Islet precursor cell (in vitro differentiated cells): ENCODE results near the gene CDC42EP1.
"Not testable (repeated sequence)": the region's sequence is repeated elsewhere in the genome, so short reads cannot be mapped to it uniquely, and the experiment has no call there.

Experiments
- DNase-seq: peaks from one replicate; pipeline ENCODE4 v3.0.0-alpha.2; 2018

Gene CDC42EP1

DNA sequence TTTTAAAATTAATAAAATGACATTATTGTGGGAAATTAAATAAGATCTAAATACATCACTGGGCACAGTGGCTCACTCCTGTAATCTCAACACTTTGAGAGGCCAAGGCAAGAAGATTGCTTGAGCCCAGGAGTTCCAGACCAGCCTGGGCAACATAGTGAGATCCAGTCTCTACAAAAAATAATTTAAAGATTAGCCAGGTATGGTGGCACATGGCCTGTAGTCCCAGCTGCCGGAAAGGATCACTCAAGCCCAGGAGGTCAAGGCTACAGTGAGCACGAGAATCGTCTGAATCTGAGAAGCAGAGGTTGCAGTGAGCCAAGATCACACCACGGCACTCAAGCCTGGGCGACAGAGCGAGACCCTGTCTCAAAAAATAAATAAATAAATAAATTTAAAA lies 25.1 kb upstream of the CDC42EP1 start:
- no peak for DNase-seq

DNA sequence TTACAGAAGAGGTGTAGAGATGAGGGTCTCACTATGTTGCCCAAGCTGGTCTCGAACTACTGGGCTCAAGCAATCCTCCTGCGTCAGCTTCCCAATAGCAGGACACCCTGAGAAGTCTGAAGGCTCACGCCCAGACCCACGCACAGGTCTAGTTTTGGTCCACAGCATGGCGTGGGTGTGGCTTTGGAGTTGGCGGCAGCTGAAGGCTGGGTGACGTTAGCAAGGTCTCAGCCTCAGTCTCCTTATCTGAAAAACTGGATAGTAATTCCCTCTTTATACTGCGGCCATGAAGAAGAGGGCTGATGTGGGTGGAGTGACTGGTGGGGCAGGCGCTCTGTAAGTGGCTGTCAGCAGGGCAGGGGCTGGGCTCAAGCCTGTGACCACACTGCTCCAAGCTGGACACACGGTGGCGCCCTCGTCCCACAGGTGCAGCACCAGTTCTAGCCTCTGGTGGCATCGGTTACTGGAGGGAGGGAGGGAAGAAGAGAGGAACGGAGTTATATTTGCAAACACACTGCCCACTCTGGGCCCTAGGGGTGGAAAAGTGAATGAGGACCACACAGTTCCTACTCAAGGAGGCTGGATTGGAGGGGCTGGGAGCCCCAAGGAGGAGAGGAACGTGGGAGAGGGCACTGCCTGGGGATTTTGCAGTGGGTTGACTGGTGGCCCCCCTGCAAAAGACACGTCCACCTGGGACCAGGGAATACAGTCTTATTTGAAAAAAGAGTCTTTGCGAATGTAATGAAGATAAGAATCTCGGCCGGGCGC lies 21.5 kb upstream of the CDC42EP1 start:
- DNase-seq, result peak; percentile 98

DNA sequence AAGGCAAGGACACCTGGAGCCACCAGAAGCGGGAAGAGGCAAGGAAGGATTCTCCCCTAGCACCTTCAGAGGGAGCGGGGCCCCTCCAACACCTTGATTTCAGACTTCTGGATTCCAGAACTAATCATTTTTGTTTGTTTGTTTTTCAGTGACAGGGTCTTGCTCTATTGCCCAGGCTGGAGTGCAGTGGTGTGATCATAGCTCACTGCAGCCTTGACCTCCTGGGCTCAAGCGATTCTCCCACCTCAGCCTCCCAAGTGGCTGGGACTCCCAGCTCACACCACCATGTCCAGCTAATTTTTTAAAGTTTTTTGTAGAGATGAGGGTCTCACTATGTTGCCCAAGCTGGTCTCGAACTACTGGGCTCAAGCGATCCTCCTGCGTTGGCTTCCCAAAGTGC lies 20.5 kb upstream of the CDC42EP1 start:
- DNase-seq, result not testable (repeated sequence)

DNA sequence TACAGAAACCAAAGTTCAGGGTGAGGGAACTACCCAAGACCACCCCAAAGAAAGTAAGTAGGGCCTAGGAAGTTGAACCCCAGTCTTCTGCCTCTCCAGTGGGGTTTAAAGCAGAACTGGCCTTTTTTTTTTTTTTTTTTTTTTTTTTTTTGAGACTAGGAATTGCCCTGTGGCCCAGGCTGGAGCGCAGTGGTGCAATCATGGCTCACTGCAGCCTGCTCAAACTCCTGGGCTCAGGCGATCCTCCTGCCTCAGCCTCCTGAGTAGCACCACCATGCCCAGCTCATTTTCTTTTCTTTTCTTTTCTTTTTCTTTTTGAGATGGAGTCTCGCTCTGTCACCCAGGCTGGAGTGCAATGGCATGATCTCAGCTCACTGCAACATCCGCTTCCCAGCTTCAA lies 17.9 kb upstream of the CDC42EP1 start:
- peak; percentile 33 for DNase-seq

DNA sequence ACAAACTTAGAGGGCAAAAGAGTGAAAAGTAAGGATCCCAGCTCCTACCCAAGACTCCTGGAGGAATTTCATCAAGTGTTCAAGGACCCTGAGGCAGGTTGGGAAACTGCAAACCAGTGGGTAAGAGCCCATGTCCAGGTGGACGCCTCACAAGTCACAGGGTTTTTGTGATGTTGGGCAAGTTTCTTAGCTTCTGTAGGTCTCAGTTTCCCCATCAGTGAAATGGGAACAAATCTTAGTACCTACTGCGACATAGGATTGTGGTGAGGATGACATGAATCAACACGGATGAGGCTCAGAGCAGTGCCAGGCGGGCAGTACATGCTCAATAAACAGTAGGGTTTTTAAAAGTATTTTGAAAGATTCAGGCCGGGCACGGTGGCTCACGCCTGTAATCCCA lies 17.3 kb upstream of the CDC42EP1 start:
- no peak for DNase-seq

DNA sequence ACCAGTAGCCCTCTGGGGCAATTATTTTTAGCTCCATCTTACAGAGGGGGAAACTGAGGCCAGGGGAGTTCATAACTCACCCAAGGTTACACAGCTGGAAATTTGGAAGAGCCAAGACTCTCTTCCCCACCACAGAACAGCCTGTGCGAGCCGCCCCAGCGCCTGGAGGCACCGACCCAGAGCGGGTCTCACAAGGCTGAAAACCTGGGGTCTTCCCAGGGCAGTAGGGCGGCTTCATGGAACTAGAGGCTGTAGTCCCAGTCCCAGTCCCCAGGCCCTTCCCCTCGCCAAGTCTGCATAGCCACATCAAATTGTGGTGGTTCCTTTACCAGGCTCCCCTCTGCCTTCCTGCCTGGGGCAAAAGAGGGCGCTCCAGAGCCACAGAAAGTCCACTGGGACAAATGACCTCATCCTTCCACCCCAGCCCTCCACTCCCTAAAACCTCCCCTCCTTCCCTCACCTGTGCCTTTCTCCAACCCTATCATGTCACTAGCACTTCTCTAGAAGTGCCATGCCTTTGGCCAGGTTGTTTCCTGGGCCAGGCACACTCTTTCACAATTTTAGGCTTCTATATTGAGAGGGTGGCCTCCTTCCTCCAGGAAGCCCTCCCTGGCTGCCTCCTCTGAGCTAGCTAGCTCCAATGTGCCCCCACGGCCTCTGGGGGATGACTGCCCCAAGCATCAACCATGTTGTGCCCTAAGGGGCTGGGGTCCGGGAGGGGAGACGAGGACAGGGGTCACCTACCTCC lies 15.2 kb upstream of the CDC42EP1 start:
- DNase-seq, result peak; percentile 94

DNA sequence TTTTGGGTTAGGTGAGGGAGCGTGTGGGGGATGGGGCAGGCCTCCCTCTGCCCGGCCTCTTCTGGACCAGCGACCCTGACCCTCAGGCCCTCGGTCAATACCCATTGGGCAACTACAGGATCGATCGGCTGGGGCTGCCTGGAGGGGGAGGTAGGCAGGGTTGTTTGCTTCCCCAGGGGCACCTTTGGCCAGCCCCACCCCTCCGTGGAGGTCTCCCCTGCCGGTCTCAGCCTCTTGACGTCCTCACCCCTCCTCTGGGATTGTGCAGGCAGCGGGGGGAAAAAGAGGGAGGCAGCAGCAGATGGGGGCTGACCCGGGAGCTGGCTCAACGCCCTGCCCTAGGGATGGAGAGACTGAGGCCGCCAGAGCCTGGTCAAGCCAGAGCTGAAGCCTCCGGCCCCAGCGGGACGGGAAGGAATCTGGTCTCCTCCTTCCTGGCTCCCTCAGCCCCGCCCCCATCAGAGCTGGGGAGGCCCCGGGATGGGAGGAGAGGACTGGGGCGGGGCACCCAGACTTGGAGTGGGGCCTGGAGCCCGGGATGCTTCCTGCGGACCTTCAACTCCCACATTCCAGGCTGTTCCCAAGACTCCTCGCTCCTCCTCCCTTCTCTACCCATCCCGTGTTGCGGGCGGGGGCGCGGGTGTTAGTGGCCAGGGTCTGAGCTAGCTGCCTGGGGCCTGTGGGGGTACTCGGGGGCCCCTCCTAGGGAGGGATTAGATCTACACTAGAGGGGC lies 14.4 kb upstream of the CDC42EP1 start:
- DNase-seq, result peak; percentile 96

DNA sequence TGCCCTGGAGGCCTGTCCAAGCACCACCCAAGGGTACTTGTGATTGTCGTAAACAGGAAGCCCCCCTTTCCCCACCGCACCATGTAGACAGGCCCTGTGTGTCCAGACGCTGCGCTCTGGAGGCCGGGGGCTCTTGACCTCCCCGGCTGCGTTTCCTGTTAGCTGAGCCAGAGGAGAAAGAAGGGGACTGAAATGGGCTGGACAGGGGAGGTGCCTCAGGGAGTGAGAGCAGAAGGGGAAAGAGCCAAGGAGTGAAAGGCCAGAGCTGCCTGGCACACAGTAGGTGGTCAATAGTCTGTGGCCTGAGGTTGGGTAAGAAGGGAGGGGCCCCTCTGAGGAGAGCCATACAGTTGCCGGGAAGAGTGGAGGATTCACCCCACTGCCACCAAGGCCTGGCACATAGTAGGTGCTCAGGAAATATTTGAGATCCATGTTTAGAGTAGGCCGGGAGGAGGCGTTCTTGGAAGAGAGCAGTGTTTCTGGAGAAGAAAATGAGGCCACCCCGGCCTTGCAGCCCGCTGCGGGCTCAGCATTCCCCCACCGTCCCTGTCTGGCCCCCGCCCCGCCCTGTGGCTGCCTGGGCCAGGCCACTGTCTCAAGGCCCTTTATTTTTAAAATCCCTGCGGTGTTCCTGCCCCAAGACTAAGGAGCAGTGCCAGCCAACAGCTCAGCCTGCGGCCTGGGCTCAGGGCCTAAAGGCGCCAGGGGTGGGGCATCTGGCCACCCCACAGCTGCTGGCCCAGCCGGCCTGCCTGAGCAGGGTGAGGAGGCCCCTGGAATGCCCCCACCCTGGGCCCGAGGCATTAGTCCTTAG lies 13.6 kb upstream of the CDC42EP1 start:
- peak; percentile 93 for DNase-seq

DNA sequence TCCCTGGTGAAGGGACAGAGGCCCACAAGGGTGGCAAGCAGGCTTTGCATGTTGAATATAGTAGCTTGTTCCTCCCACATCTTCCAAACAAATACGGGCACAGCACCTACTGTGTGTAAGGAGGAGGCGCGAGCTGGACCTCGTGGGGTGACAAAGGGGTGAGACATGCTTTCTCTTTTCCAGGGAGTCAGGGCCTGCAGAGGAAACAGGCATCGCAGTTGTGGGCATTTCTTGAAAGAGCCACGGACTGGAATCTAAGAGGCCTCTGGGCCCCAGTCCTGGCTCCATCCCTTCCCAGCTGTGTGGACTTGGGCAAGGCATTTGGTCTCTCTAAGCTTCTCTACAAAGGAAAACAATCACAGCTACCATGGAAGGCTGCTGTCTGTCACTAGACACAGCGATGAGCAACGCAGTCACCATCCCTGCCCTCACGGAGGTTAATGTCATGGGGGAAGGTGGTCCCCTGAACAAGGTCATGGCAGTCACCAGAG lies 13.0 kb upstream of the CDC42EP1 start:
- no peak for DNase-seq

DNA sequence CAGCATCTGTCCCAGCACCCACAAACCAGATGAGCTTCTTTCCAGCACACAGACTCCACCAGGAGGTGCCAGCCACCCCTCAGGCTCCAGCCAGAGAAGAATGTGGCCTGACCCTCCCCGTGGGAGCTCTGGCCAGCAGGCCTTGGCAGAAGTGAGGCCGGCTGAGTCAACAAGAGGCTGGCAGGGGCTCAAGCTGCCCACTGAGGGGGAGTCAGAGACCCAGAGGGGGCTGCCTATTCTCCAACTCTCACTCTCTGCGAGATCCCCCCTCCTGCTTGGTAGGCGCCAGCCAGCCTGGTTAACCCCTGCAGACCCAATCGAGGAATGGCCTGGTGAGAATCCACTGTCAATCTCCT lies 10.6 kb upstream of the CDC42EP1 start:
- DNase-seq, result peak; percentile 76

DNA sequence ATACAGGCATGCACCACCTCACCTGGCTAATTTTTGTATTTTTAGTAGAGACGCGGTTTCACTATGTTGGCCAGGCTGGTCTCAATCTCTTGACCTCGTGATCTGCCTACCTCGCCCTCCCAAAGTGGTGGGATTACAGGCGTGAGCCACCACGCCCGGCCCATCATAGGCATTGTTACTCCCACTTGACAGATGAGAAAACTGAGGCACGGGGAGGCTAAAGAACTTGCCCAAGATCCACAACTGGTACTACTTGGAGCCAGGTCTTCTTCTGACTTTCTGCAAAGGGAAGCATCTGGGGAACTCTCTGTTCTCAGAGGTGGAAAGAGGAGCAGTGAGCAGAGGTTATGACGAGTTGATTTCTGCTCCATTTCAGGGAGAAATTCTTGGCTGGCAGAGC lies 9.4 kb upstream of the CDC42EP1 start:
- DNase-seq, result not testable (repeated sequence)

DNA sequence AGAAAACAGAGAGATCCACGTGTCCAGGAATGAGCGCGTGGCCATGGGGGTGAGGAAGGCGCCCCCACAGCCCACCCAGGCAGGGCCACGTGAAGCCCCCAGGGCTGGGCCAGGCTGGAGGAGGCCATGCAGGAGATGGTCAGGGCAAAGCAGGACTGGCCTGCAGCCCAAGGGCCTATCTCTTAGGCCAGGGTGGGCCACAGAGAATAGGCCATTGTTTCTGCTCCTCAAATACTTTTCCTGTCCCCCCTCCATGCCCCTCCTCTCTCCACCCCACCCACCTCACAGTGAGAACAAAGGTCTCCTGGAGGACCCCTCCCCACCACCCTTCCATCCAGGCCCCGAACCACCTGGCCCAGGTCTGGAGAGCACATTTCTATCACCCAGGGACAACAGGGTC lies 8.3 kb upstream of the CDC42EP1 start:
- DNase-seq, result no peak

DNA sequence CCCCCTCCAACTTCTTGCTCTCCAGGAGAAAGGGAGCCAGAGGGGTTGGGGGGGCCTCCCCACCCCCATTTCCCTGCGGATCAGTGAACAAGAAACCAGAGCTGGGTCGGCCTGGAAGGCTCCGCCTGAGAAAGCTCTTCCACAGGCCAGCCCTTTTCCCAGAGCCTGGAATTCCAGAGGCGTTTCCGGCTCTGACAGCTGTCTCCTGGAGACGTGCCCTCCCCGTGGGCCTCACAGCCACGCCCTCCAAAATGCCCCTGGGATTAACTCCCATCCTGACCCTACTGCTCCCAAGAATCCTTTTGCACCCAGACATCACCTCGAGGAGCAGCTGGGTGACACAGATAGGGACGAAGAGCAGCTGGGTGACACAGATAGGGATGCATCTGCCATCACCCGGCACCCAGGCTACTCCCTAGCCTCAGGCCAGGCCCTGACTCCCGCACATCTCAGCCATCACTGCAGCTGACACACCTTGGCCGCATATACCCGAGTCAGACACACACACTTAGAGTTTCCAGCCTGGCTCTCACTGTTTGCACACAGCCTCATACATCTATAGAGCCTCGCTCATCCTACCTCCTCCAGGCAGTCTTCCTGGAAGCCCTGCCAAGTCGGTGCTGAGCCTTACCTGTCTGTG lies 7.6 kb upstream of the CDC42EP1 start:
- DNase-seq, result peak; percentile 92

DNA sequence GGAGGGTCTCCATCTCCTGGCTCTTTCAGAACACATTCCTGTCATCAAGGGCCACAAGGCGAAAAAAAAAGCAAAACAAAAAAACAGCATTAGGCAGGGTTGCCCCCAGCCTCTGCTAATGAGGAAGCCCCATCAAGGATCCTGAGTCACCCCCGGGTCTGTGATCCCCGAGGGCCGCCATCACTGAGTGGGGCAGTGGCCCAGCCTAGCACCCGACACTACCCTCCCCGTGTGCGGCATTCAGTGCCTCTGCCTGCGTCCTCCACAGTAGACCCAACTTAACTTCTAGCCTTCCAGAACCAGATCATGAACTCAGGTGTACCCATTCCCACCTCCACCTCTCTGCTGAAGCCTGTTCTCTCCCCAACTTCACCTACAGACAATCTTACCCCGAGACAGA lies 6.6 kb upstream of the CDC42EP1 start:
- DNase-seq, result no peak

DNA sequence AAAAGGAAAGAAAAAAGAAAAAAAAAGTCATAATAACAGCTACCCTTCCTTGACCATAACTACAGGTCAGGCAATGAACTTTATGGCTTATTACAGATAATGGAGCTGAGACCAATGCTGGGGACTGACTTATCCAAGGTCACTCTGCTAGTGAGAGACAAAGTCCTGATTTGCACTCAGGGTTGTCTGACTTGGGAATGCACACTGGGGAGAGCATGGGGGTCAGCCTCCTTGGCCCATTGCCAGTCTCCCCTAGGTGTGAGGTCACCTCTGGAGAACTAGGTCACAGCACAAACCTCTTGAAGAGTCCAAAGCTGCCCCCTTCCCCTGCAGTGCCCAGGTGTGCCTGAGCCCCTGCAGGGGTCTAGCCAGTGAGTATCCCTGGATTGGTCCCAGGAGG lies 5.3 kb upstream of the CDC42EP1 start:
- DNase-seq, result no peak

DNA sequence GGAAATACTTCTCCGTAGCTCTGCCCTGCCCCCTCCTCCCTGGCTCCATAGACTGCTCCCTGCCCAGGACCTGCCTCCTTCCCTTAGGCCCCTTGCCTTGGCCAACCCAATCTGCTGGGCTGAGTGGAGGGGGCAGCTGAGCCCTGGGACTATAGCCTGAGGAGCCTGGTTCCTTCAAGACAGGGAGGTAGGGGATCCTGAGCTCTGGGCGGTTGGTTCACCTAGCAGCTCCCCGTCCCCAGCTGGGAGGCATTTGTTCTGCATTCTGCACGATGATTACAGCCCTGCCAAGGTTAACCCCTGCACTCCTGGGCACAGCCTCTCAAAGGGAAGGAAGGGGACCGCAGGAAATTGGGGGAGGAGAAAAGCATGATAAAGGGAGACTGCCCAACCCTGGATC lies 3.6 kb upstream of the CDC42EP1 start:
- DNase-seq, result no peak

DNA sequence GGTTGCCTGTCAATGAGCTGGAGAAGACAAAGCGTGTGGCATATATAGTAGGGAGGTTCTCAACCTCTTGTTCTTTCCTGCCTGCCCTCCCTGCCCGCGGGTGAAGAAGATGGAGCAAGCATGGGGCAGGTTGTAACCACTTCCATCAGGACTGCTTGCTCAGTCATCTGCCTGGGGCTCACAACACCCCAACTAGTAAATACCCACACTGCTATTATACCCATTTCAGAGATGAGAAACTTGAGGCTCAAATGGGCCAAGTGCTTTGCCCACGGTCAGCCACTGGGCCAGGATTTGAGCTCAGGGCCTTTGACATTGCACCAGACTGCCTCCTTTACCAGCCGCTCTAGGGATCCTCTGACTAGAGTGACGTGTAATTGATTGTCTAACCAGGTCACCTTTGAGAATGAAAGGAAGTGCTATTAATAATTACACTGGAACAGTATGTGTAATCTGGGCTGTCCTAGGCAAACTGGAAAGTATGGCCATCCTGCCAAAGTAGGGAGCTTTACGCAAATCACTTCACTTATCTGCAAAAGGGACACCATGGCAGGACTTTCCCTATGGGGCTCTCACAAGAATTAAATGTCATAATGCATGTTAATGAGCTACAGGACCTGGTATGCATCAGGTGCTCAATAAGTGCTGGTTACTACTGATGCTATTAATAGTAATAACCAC lies 2.8 kb upstream of the CDC42EP1 start:
- DNase-seq, result no peak

DNA sequence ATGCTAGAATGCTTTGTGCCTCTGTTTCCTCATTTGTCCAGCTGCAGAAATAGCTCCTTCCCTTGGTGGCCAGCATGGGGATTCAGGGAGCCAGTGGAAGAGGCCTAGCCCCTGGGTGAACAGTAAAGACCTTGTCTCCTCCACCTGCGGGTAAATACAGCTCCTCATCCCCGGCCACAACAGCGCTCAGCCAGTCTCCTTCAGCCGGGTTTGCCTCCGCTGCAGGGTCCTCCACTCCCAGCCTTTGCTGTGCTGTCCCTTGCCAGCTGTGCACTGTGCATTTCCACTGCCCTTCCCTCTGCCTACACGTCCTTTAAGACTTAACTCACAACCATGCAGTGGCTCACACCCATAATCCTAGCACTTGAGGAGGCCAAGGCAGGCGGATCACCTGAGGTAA lies 1.5 kb upstream of the CDC42EP1 start:
- no peak for DNase-seq

DNA sequence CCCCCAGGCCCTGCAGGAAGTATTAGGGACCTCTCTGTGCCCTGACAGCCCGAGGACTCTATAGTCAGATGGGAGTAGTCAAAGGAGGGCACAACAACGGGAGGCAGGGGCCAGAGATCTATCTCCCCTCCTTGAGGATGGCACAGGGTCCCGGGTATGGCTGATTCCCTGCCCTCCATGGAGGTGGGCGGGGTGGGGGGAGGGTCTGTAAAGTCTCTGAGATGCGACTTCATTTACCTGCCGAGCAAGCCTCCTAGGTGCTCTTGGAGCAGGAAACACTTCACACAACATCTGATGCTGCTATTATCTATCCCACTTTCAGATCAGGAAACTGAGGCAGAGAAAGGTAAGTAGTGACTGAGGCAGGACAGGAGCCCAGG lies 769 bp upstream of the CDC42EP1 start:
- DNase-seq, result no peak

DNA sequence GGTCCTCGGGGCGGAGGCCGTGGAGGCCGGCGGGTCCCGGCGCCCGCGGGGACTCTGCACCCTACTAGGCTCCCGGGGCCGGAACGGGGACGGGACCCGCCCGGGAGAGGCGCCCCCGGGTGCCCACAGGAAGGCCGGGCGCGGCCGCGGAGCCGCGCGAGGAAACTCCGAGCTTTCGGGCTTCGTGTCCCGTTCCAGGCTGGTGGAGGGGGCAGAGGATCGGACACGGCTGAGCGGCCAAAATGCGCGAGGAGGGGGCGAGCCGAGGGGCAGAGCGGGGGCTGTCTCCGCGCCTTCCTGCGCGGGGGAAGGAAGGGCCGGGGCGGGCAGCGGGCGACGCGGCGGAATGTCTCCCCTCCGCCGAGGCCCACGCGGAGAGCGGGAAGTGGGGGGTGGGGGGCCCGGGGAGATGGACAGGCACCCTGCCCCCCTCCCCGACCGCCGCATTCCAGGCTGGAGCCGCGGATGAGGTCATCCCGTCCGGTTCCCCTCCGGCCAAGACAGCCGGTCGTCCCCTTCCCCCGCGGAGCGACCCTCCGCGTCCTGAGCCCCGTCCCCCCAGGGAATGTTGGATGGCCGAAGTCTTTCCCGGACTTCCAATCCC lies 430 bp downstream of the CDC42EP1 start:
- peak; percentile 80 for DNase-seq
